Right ventricle myocardium superior (tissue), 1 donor: Measurements from ENCODE around the gene LRRD1. TPM values are rescaled to one million over a fixed set of nuclear protein-coding genes. Genes with fewer than 3 reads are reported as not detected.
A peak's percentile ranks its signal among the peaks of the same experiment; 100 is the strongest.
"Not testable (repeated sequence)": the region's sequence is repeated elsewhere in the genome, so short reads cannot be mapped to it uniquely, and the experiment has no call there.

Experiments used
- ATAC-seq: fragments of 200-7000 bp; cut with Tn5 transposase; one replicate; pipeline ENCODE4 v1.9.1; 2020; ENCODE audit warnings: mild to moderate bottlenecking; ENCODE audit not compliant: poor library complexity
- DNase-seq: peaks from one replicate; pipeline ENCODE4 v3.0.0-alpha.2; 2020
- intact Hi-C: fragments of 100-400 bp; cut with DNase I; formaldehyde crosslinking; loops from one replicate; pipeline ENCODE4 v1.11.2; 2022
- long read RNA-seq: library from polyadenylated mRNA; unstranded; transcript quantifications from one replicate; pipeline ENCODE4 v2.0.0, GENCODE V29; 2021
- total RNA-seq: library from RNA; stranded (reverse); fragmentation: NEBNext Ultra II Directional; extraction: Animal tissue kit (Norgen Biotek cat#: 25700); gene quantifications from one replicate; pipeline ENCODE4 v1.2.1, GENCODE V29; 2021
- donor health status: DM: no; HTN: yes; CAD: no; lungs with severe emphysema.

Gene LRRD1
- total RNA-seq: not detected
- long read RNA-seq: 0 reads

GRCh38 chr7:92178928-92179924 lies at the start of gene LRRD1:
LRRD1 (minus strand) TSS chr7:92179142; CDS start chr7:92165202, 13,940 bp downstream.
- ATAC-seq (peak; percentile 99), DNase-seq (peak; percentile 93)
- intact Hi-C loops: no loop called here

GRCh38 chr7:92228742-92229141 lies 49.8 kb upstream of the LRRD1 start:
- DNase-seq (no peak), ATAC-seq (no peak)
- intact Hi-C loops: no loop called here

GRCh38 chr7:92228100-92228499 lies 49.2 kb upstream of the LRRD1 start:
- no peak for ATAC-seq
- intact Hi-C loops: no loop called here
- no peak for DNase-seq

GRCh38 chr7:92226981-92227380 lies 48.0 kb upstream of the LRRD1 start:
- ATAC-seq (no peak), DNase-seq (no peak)
- intact Hi-C loops: no loop called here

- DNase-seq (no peak), ATAC-seq (no peak)
- intact Hi-C loops: no loop called here
Observed at GRCh38 chr7:92221766-92222165, 42.8 kb upstream of the LRRD1 start.

- intact Hi-C loops: no loop called here
- DNase-seq (no peak), ATAC-seq (no peak)
Observed at GRCh38 chr7:92206672-92207071, 27.7 kb upstream of the LRRD1 start.

GRCh38 chr7:92205987-92206386 lies 27.0 kb upstream of the LRRD1 start:
- ATAC-seq: no peak
- DNase-seq: no peak
- intact Hi-C loops: no loop called here

GRCh38 chr7:92200791-92201190 lies 21.8 kb upstream of the LRRD1 start:
- DNase-seq: no peak
- intact Hi-C loops: no loop called here

GRCh38 chr7:92192326-92192725 lies 13.4 kb upstream of the LRRD1 start:
- ATAC-seq: no peak
- intact Hi-C loops: no loop called here
- no peak for DNase-seq

More at GRCh38 chr7:92200791-92201190, 21.8 kb upstream of the LRRD1 start:
- no peak for ATAC-seq

- DNase-seq, ATAC-seq, intact Hi-C loops: not testable (repeated sequence)
Observed at GRCh38 chr7:92189246-92189645, 10.3 kb upstream of the LRRD1 start.

GRCh38 chr7:92184294-92184693 lies 5.4 kb upstream of the LRRD1 start:
- intact Hi-C loops, DNase-seq, ATAC-seq: not testable (repeated sequence)

GRCh38 chr7:92177362-92177761 lies 1.6 kb downstream of the LRRD1 start:
- intact Hi-C loops: no loop called here
- DNase-seq: no peak
- ATAC-seq: no peak

- DNase-seq, ATAC-seq, intact Hi-C loops: not testable (repeated sequence)
Observed at GRCh38 chr7:92169529-92169928, 9.4 kb downstream of the LRRD1 start.

- ATAC-seq (no peak), DNase-seq (no peak)
- intact Hi-C loops: no loop called here
Observed at GRCh38 chr7:92161271-92161670, 17.7 kb downstream of the LRRD1 start.

GRCh38 chr7:92158660-92159575 lies 20.0 kb downstream of the LRRD1 start:
- intact Hi-C loops: no loop called here
- ATAC-seq (no peak), DNase-seq (no peak)

- ATAC-seq: no peak
- no peak for DNase-seq
- intact Hi-C loops: no loop called here
Observed at GRCh38 chr7:92156990-92157389, 22.0 kb downstream of the LRRD1 start.

- ATAC-seq (no peak), DNase-seq (no peak)
- intact Hi-C loops: no loop called here
Observed at GRCh38 chr7:92155108-92155739, 23.7 kb downstream of the LRRD1 start.

- no peak for ATAC-seq
- DNase-seq: no peak
- intact Hi-C loops: no loop called here
Observed at GRCh38 chr7:92150450-92151017, 28.4 kb downstream of the LRRD1 start.
